ENCODE results near the gene TRAPPC2B. TPM values are rescaled to one million over a fixed set of nuclear protein-coding genes. Genes with fewer than 3 reads are reported as not detected.
A peak's percentile ranks its signal among the peaks of the same experiment; 100 is the strongest.

The TRAPPC2B gene
- total and polyA plus RNA-seq, 2 of the 13 experiments (the other 11 are each of a cell fraction or from before 2014, with no cell fraction given), result 13.3 to 17.7 TPM

GRCh38 chr19:57406516-57407123 lies 43.3 kb downstream of the TRAPPC2B start (continued):
- TF ChIP-seq, protein P1, sequence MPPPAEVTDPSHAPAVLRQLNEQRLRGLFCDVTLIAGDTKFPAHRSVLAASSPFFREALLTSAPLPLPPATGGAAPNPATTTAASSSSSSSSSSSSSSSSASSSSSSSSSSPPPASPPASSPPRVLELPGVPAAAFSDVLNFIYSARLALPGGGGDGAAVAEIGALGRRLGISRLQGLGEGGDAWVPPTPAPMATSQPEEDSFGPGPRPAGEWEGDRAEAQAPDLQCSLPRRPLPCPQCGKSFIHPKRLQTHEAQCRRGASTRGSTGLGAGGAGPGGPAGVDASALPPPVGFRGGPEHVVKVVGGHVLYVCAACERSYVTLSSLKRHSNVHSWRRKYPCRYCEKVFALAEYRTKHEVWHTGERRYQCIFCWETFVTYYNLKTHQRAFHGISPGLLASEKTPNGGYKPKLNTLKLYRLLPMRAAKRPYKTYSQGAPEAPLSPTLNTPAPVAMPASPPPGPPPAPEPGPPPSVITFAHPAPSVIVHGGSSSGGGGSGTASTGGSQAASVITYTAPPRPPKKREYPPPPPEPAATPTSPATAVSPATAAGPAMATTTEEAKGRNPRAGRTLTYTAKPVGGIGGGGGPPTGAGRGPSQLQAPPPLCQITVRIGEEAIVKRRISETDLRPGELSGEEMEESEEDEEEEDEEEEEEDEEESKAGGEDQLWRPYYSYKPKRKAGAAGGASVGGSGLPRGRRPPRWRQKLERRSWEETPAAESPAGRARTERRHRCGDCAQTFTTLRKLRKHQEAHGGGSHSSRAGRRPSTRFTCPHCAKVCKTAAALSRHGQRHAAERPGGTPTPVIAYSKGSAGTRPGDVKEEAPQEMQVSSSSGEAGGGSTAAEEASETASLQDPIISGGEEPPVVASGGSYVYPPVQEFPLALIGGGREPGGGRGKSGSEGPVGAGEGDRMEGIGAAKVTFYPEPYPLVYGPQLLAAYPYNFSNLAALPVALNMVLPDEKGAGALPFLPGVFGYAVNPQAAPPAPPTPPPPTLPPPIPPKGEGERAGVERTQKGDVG (CRISPR knock-in tag; IDR thresholded peaks at IDR 0.05; ENCODE audit: borderline replicate concordance), result peak; percentile 41; the same call in 1 of the 2 replicates
- TF ChIP-seq MTA1 (CRISPR knock-in tag; IDR thresholded peaks at IDR 0.05; ENCODE audit: borderline replicate concordance) (no peak), KLF9 (CRISPR knock-in tag; IDR thresholded peaks at IDR 0.05; ENCODE audit: low read depth) (no peak), ARID5B (CRISPR knock-in tag; IDR thresholded peaks at IDR 0.05) (0 out of 2 replicates have a peak, but pooled peaks have one; percentile 21), ZNF775 (CRISPR knock-in tag; IDR thresholded peaks at IDR 0.05; ENCODE audit: borderline replicate concordance) (no peak), ZNF557 (CRISPR knock-in tag; IDR thresholded peaks at IDR 0.05) (no peak), SP1 (IDR thresholded peaks at IDR 0.05) (no peak), SP1 (CRISPR knock-in tag; IDR thresholded peaks at IDR 0.05) (0 out of 2 replicates have a peak, but pooled peaks have one; percentile 20), ZFX (CRISPR knock-in tag; IDR thresholded peaks at IDR 0.05; ENCODE audit: low read depth) (peak; percentile 87), ZBED4 (CRISPR knock-in tag; IDR thresholded peaks at IDR 0.05; ENCODE audit: borderline replicate concordance) (peak; percentile 88; the same call in 1 of the 2 replicates), KDM2A (CRISPR knock-in tag; IDR thresholded peaks at IDR 0.05; ENCODE audit: borderline replicate concordance, low read depth) (peak; percentile 72; the same call in 1 of the 2 replicates), GATAD2A (CRISPR knock-in tag; IDR thresholded peaks at IDR 0.05) (peak; percentile 63), ZNF652 (CRISPR knock-in tag; IDR thresholded peaks at IDR 0.05; ENCODE audit: borderline replicate concordance, low read depth) (peak; percentile 32; the same call in 1 of the 2 replicates), ZSCAN9 (CRISPR knock-in tag; IDR thresholded peaks at IDR 0.05; ENCODE audit: borderline replicate concordance) (no peak), ZNF605 (CRISPR knock-in tag; IDR thresholded peaks at IDR 0.05) (peak; percentile 52; the same call in 1 of the 2 replicates), ZNF501 (CRISPR knock-in tag; IDR thresholded peaks at IDR 0.05) (peak; percentile 72), DRAP1 (CRISPR knock-in tag; IDR thresholded peaks at IDR 0.05) (no peak)
